Psoas muscle (tissue), 8 donors: ENCODE measurements around the gene ROR2. TPM values are rescaled to one million over a fixed set of nuclear protein-coding genes. Genes with fewer than 3 reads are reported as not detected.

ENCODE experiments used
- ATAC-seq, 4 donors: fragments of 200-7000 bp; cut with Tn5 transposase; one replicate each; pipeline ENCODE4 v1.9.1; 2020; ENCODE audit warnings: moderate library complexity in 3 of 4, mild to moderate bottlenecking in 2 of 4
- DNase-seq, 2 donors: peaks; one replicate each; pipeline ENCODE4 v3.0.0-alpha.2; 2020
- H3K27ac ChIP-seq: fragments of 200-600 bp; one replicate; pipeline ENCODE4 v1.8.0; 2022
- H3K27me3 ChIP-seq, 3 donors: fragments of 200-600 bp in 1 of 3; one replicate each; pipeline versions ENCODE4 v1.6.1 to v1.8.0; 2013 to 2022; ENCODE audit warnings: low read length in 2 of 3, mild to moderate bottlenecking in 2 of 3, moderate library complexity in 1 of 3; ENCODE audit not compliant: insufficient read depth in 3 of 3
- H3K36me3 ChIP-seq, 2 donors: fragments of 200-600 bp in 1 of 2; one replicate each; pipeline versions ENCODE4 v1.6.1 to v1.8.0; 2013 to 2022; ENCODE audit warnings: low read depth in 1 of 2, mild to moderate bottlenecking in 1 of 2, moderate library complexity in 1 of 2; ENCODE audit not compliant: insufficient read depth in 1 of 2
- H3K4me1 ChIP-seq: fragments of 200-600 bp; one replicate; pipeline ENCODE4 v1.8.0; 2022
- H3K4me3 ChIP-seq: fragments of 200-600 bp; one replicate; pipeline ENCODE4 v1.8.0; 2022; ENCODE audit warnings: mild to moderate bottlenecking
- H3K9me3 ChIP-seq: fragments of 200-600 bp; one replicate; pipeline ENCODE4 v1.8.0; 2022
- CTCF ChIP-seq: fragments of 200-600 bp; IDR thresholded peaks from one replicate; pipeline ENCODE4 v1.8.0; 2022; ENCODE audit warnings: antibody characterized with exemption
- WGBS, 3 donors: extraction: QIAGEN DNeasy Blood & Tissue Kit; methylation state at CpG; one replicate each; pipeline versions ENCODE4 v1.1.6 to v1.1.7; 2013; 5-methylcytosine and 5-hydroxymethylcytosine counted together
- intact Hi-C, 2 donors: fragments of 100-400 bp; cut with DNase I; formaldehyde crosslinking; loops; one replicate each; pipeline versions ENCODE4 v1.11.0 to v1.14.2; 2022
- polyA plus RNA-seq, 3 donors: library from polyadenylated mRNA; stranded (reverse); fragments of 200-250 nt; gene quantifications; one replicate each; pipeline ENCODE4 v1.2.3, GENCODE V29; 2013
- total RNA-seq, 4 donors: library from RNA; stranded (reverse); fragmentation: NEBNext Ultra II Directional in 2 of 4; extraction: Animal tissue kit (Norgen Biotek cat#: 25700) in 2 of 4; gene quantifications; one replicate each; pipeline versions ENCODE4 v1.2.1 to v1.2.4, GENCODE V29; 2021 to 2023
- donor health status: healthy with polysubstance abuse.
- donor health status: DM: no; HTN: no; CAD: no; lungs with moderate emphysema.
- donor health status: Bipolar disorder and iron deficiency.
- donor health status: healthy.
- donor health status: DM: yes; HTN: yes; CAD: no.
- donor health status: DM: no; HTN: no; CAD: no.
- donor health status: DM: no; HTN: no; CAD: no.
- donor health status: DM: yes; HTN: yes; CAD: no.

ROR2 gene
- total and polyA plus RNA-seq, 7 donors, result 0.05 to 0.52 (median 0.15) TPM

- ATAC-seq (no peak), DNase-seq (no peak)
- H3K9me3 ChIP-seq, result no peaks in the 10 kb centered on the region
- no peaks in the 10 kb centered on the region for H3K36me3 ChIP-seq
- WGBS, 3 donors, result 78 to 81% (median 80%) methylated on average over 27 to 29 of the region's 29 CpGs
- intact Hi-C loops, result no loop called here
- no peak overlapping the region for H3K4me3 ChIP-seq
- peaks cover 0 to 17% (median 1%) of the 10 kb centered on the region in 3 donors for H3K27me3 ChIP-seq
- no peaks in the 10 kb centered on the region for H3K4me1 ChIP-seq
- H3K27ac ChIP-seq, result no peak overlapping the region
- no peak for TF ChIP-seq CTCF
These were observed 180.8 kb downstream of the ROR2 start for GRCh38 chr9:91768977-91769916.

GRCh38 chr9:91768507-91768906, 181.5 kb downstream of the ROR2 start:
- WGBS, 3 donors, result 86 to 92% (median 92%) methylated on average over 15 of the region's 15 CpGs
- H3K4me1 ChIP-seq, result no peaks in the 10 kb centered on the region
- intact Hi-C loops, result no loop called here
- H3K27me3 ChIP-seq, result peaks cover 0 to 17% (median 1%) of the 10 kb centered on the region in 3 donors
- DNase-seq (no peak), ATAC-seq (no peak)
- no peaks in the 10 kb centered on the region for H3K36me3 ChIP-seq
- TF ChIP-seq CTCF, result no peak
- no peak overlapping the region for H3K27ac ChIP-seq
- no peak overlapping the region for H3K4me3 ChIP-seq
- no peaks in the 10 kb centered on the region for H3K9me3 ChIP-seq

- Histone ChIP-seq H3K4me1 (no peaks in the 10 kb centered on the region), H3K36me3 (no peaks in the 10 kb centered on the region), H3K27ac (no peak overlapping the region), H3K9me3 (no peaks in the 10 kb centered on the region), H3K4me3 (no peak overlapping the region), H3K27me3 (peaks cover 0 to 17% (median 1%) of the 10 kb centered on the region in 3 donors)
- DNase-seq (no peak), ATAC-seq (no peak)
- intact Hi-C loops, result no loop called here
- no peak for TF ChIP-seq CTCF
- 41 to 50% (median 49%) methylated on average over 8 of the region's 8 CpGs for WGBS, 3 donors
These were observed 183.5 kb downstream of the ROR2 start for GRCh38 chr9:91766315-91767069.

GRCh38 chr9:91765296-91765695, 184.7 kb downstream of the ROR2 start:
- ATAC-seq (no peak), DNase-seq (no peak)
- H3K27me3 ChIP-seq, result peaks cover 0 to 9% (median 1%) of the 10 kb centered on the region in 3 donors
- no peaks in the 10 kb centered on the region for H3K4me1 ChIP-seq
- WGBS, 3 donors, result 38 to 54% (median 50%) methylated on average over 1 of the region's 1 CpG
- no peaks in the 10 kb centered on the region for H3K36me3 ChIP-seq
- intact Hi-C loops, result no loop called here
- H3K9me3 ChIP-seq, result no peaks in the 10 kb centered on the region
- H3K4me3 ChIP-seq, result no peak overlapping the region
- no peak overlapping the region for H3K27ac ChIP-seq
- no peak for TF ChIP-seq CTCF
